HCT116 (cell line): Measurements from ENCODE around the gene TPST1. TPM values are rescaled to one million over a fixed set of nuclear protein-coding genes. Genes with fewer than 3 reads are reported as not detected.
"Not testable (repeated sequence)": the region's sequence is repeated elsewhere in the genome, so short reads cannot be mapped to it uniquely, and the experiment has no call there.

ENCODE experiments used
- ATAC-seq: fragments of 200-7000 bp; cut with Tn5 transposase; 2 replicates; pipeline ENCODE4 v1.9.1; 2020; ENCODE audit warnings: mild to moderate bottlenecking, moderate library complexity
- BruUV-seq: library from RNA; stranded (reverse); fragments of 400-500 nt; replicated peaks from 2 replicates; lab custom pipeline; 2021; lab: Mats Ljungman, UMichigan
- CTCF ChIA-PET: fragments of 300-600 bp; sonication (Branson Sonifier 250); formaldehyde crosslinking; loops from one replicate; lab custom pipeline; 2021; ENCODE audit warnings: antibody characterized with exemption; lab: Charles Lee
- POLR2A ChIA-PET: fragments of 300-600, 350-600 bp; sonication (Branson Sonifier 250); formaldehyde crosslinking; loops from one replicate; lab custom pipeline; 2021; ENCODE audit warnings: antibody characterized with exemption; lab: Charles Lee
- RAD21 ChIA-PET, 2 experiments: fragments of 300-600 bp; sonication (Branson Sonifier 250); formaldehyde crosslinking; loops; one replicate each; lab custom pipeline; 2023; ENCODE audit warnings: low total read pairs in 2 of 2; ENCODE audit not compliant: uncharacterized antibody in 2 of 2, unreplicated experiment in 2 of 2, low non-redundant PET in 1 of 2; lab: Charles Lee
- DNase-seq: peaks from one replicate; pipeline ENCODE4 v3.0.0-alpha.2; 2010; ENCODE audit warnings: low read depth, low spot score
- H2AFZ ChIP-seq: fragments of 200-600 bp; shearing (Covaris generic), sonication (generic); 2 replicates; pipeline ENCODE4 v1.6.1; 2017; ENCODE audit warnings: low read depth, mixed run types, mixed read lengths, antibody characterized with exemption, low read length; ENCODE audit not compliant: poor library complexity, severe bottlenecking
- H3K27ac ChIP-seq: 2 replicates; pipeline ENCODE4 v1.5.1; 2012; ENCODE audit warnings: low read depth, low read length
- H3K27me3 ChIP-seq: fragments of 200-600 bp; sonication (generic); 2 replicates; pipeline ENCODE4 v1.6.1; 2016; ENCODE audit warnings: mixed run types, low read length, mixed read lengths; ENCODE audit not compliant: insufficient read depth
- H3K36me3 ChIP-seq, 2 experiments: fragments of 200-500 bp in 1 of 2; fragments of 200-600 bp in 1 of 2; sonication (Bioruptor generic) in 1 of 2; sonication (generic) in 1 of 2; 2 replicates each; pipeline versions ENCODE4 v1.5.1 to v1.6.1; 2014 to 2016; ENCODE audit warnings: low read length in 2 of 2, inconsistent platforms in 1 of 2, mixed read lengths in 1 of 2, mixed run types in 1 of 2; ENCODE audit not compliant: insufficient read depth in 2 of 2, control insufficient read depth in 1 of 2
- H3K4me1 ChIP-seq, 2 experiments: fragments of 200-600 bp in 1 of 2; sonication (generic) in 1 of 2; 2 replicates each; pipeline versions ENCODE4 v1.5.1 to v1.6.1; 2012 to 2017; ENCODE audit warnings: low read length in 2 of 2, inconsistent platforms in 1 of 2, mild to moderate bottlenecking in 1 of 2, mixed read lengths in 1 of 2, mixed run types in 1 of 2, moderate library complexity in 1 of 2; ENCODE audit not compliant: insufficient read depth in 2 of 2, control insufficient read depth in 1 of 2
- H3K4me2 ChIP-seq: fragments of 200-600 bp; sonication (generic); 2 replicates; pipeline ENCODE4 v1.6.1; 2017; ENCODE audit warnings: mixed run types, low read length, mixed read lengths
- H3K4me3 ChIP-seq, 2 experiments: fragments of 200-600 bp in 1 of 2; sonication (generic) in 1 of 2; replicated peaks in 1 of 2; 2 replicates each; pipeline ENCODE4 v1.5.1; 2011 to 2016; ENCODE audit warnings: low read length in 2 of 2, control low read depth in 1 of 2, low read depth in 1 of 2, mild to moderate bottlenecking in 1 of 2, mixed read lengths in 1 of 2, mixed run types in 1 of 2
- H3K79me2 ChIP-seq: fragments of 200-600 bp; sonication (generic); 2 replicates; pipeline ENCODE4 v1.6.1; 2017; ENCODE audit warnings: mild to moderate bottlenecking, mixed run types, low read length, moderate library complexity, mixed read lengths; ENCODE audit not compliant: insufficient read depth
- H3K9ac ChIP-seq: fragments of 200-600 bp; sonication (generic); 2 replicates; pipeline ENCODE4 v1.6.1; 2016; ENCODE audit warnings: low read length, mixed read lengths
- H3K9me2 ChIP-seq: fragments of 200-600 bp; sonication (generic), shearing (Covaris generic); 2 replicates; pipeline ENCODE4 v1.6.1; 2017; ENCODE audit warnings: mixed run types, mild to moderate bottlenecking, moderate library complexity; ENCODE audit not compliant: insufficient read depth
- H3K9me3 ChIP-seq, 2 experiments: fragments of 200-500 bp in 1 of 2; fragments of 200-600 bp in 1 of 2; sonication (Bioruptor generic) in 1 of 2; sonication (generic) in 1 of 2; 2 replicates each; pipeline ENCODE4 v1.6.1; 2014 to 2017; ENCODE audit warnings: low read length in 2 of 2, mixed read lengths in 2 of 2, inconsistent platforms in 1 of 2, low read depth in 1 of 2, mild to moderate bottlenecking in 1 of 2, mixed run types in 1 of 2, moderate library complexity in 1 of 2; ENCODE audit not compliant: control insufficient read depth in 1 of 2, insufficient read depth in 1 of 2
- H4K20me1 ChIP-seq: fragments of 200-600 bp; sonication (generic), shearing (Covaris generic); 2 replicates; pipeline ENCODE4 v1.6.1; 2017; ENCODE audit warnings: mixed run types, mild to moderate bottlenecking, moderate library complexity; ENCODE audit not compliant: insufficient read depth
- CBX3 ChIP-seq: IDR thresholded peaks from 2 replicates; pipeline ENCODE4 v1.6.1; 2012; ENCODE audit warnings: low read depth
- EZH2 ChIP-seq: fragments of 200-600 bp; sonication (generic); IDR thresholded peaks from 2 replicates; pipeline ENCODE4 v1.6.1; 2017; ENCODE audit warnings: antibody characterized with exemption, mixed run types
- FOSL1 ChIP-seq: IDR thresholded peaks from 2 replicates; pipeline ENCODE4 v1.6.1; 2012; ENCODE audit warnings: low read depth
- JUND ChIP-seq: IDR thresholded peaks from 2 replicates; pipeline ENCODE4 v1.6.1; 2012
- MAX ChIP-seq: IDR thresholded peaks from 2 replicates; pipeline ENCODE4 v1.6.1; 2012
- POLR2A ChIP-seq: IDR thresholded peaks from 2 replicates; pipeline ENCODE4 v1.7.0; 2011; ENCODE audit warnings: borderline replicate concordance; ENCODE audit not compliant: insufficient read depth, insufficient read length; ENCODE audit errors: extremely low read depth
- RAD21 ChIP-seq: IDR thresholded peaks from 2 replicates; pipeline ENCODE4 v1.6.1; 2012; ENCODE audit warnings: low read depth, mild to moderate bottlenecking
- SP1 ChIP-seq: IDR thresholded peaks from 2 replicates; pipeline ENCODE4 v1.6.1; 2012; ENCODE audit warnings: low read depth
- TCF7L2 ChIP-seq: IDR thresholded peaks from 2 replicates; pipeline ENCODE4 v1.7.0; 2011; ENCODE audit warnings: borderline replicate concordance, inconsistent platforms; ENCODE audit not compliant: insufficient read depth, insufficient read length; ENCODE audit errors: extremely low read depth
- ZBTB33 ChIP-seq: IDR thresholded peaks from 2 replicates; pipeline ENCODE4 v1.6.1; 2011; ENCODE audit warnings: mild to moderate bottlenecking, low read length, moderate library complexity; ENCODE audit not compliant: insufficient replicate concordance; ENCODE audit errors: extremely low read depth
- ZNF274 ChIP-seq: fragments of 200-500 bp; sonication (Bioruptor generic); IDR thresholded peaks from 2 replicates; pipeline ENCODE4 v1.6.1; 2014; ENCODE audit warnings: mild to moderate bottlenecking, low read depth, low read length, inconsistent platforms
- intact Hi-C: fragments of 100-400 bp; cut with micrococcal nuclease; formaldehyde crosslinking; loops from 2 replicates; pipeline ENCODE4 v1.10.0; 2022
- total RNA-seq: library from RNA; stranded (reverse); gene quantifications from one replicate; pipeline ENCODE4 v1.2.1, GENCODE V29; 2021; ENCODE audit not compliant: unreplicated experiment

Gene TPST1
- total RNA-seq, 1 experiment from 2014 or later, result 11.4 TPM

- RAD21 ChIA-PET, result interaction anchor here in 1 of 2 experiments (1.6 kb wide), 1 partner anchor 350 kb away, joined by 3 read pairs; no protein-coding TSS in a partner anchor
- POLR2A ChIA-PET, result no interaction called here
- peak overlapping the region; percentile 61; the same call in 1 of the 2 replicates for H3K27ac ChIP-seq
- no TSS peak for BruUV-seq
- H3K36me3 ChIP-seq, result no peaks in the 10 kb centered on the region
- CTCF ChIA-PET, result no interaction called here
- no peaks in the 10 kb centered on the region for H3K27me3 ChIP-seq
- ATAC-seq, result peak; percentile 87
- peak overlapping the region in 1 of 2 experiments; percentile 33; a peak in 2 of 4 replicates for H3K4me3 ChIP-seq
- DNase-seq, result peak; percentile 79
- intact Hi-C loops, result no loop called here
- peaks cover 13 to 35% of the 10 kb centered on the region in 2 experiments for H3K4me1 ChIP-seq
- H3K4me2 ChIP-seq, result peak overlapping the region; percentile 71
- no peaks in the 10 kb centered on the region for H3K9me2 ChIP-seq
- no peaks in the 10 kb centered on the region for H3K9me3 ChIP-seq
- no peak overlapping the region for H2AFZ ChIP-seq
- H4K20me1 ChIP-seq, result no peaks in the 10 kb centered on the region
- peak overlapping the region; percentile 21; the same call in 1 of the 2 replicates for H3K9ac ChIP-seq
- TF ChIP-seq SP1 (peak; percentile 30; the same call in 1 of the 2 replicates), JUND (peak; percentile 42), ZBTB33 (no peak), MAX (0 out of 2 replicates have a peak, but pooled peaks have one; percentile 23), EZH2 (no peak), ZNF274 (no peak), CBX3 (peak; percentile 79), POLR2A (no peak), TCF7L2 (no peak), FOSL1 (peak; percentile 65), RAD21 (peak; percentile 1; the same call in 1 of the 2 replicates)
- no peaks in the 10 kb centered on the region for H3K79me2 ChIP-seq
These were observed 175.2 kb downstream of the TPST1 start for GRCh38 chr7:66380272-66380888.

- H3K36me3 ChIP-seq, RAD21 ChIA-PET, intact Hi-C loops, H4K20me1 ChIP-seq, CTCF ChIA-PET, DNase-seq, H2AFZ ChIP-seq, H3K9ac ChIP-seq, BruUV-seq, H3K79me2 ChIP-seq, H3K27ac ChIP-seq, H3K4me3 ChIP-seq, POLR2A ChIA-PET, H3K9me2 ChIP-seq, H3K27me3 ChIP-seq, ATAC-seq, H3K9me3 ChIP-seq: not testable (repeated sequence)
- peaks cover 13 to 35% of the 10 kb centered on the region in 2 experiments for H3K4me1 ChIP-seq
- peak overlapping the region; percentile 33; the same call in 1 of the 2 replicates for H3K4me2 ChIP-seq
These were observed 177.2 kb downstream of the TPST1 start for GRCh38 chr7:66382182-66382923.
